Thyroid gland (tissue), 4 donors: ENCODE measurements around the gene INPP5K. TPM values are rescaled to one million over a fixed set of nuclear protein-coding genes. Genes with fewer than 3 reads are reported as not detected.
"Not testable (repeated sequence)": the region's sequence is repeated elsewhere in the genome, so short reads cannot be mapped to it uniquely, and the experiment has no call there.

Experiments
- DNase-seq, 2 donors: peaks; one replicate each; pipeline ENCODE4 v3.0.0-alpha.2; 2019
- H3K27ac ChIP-seq, 3 donors: fragments of 200-600 bp; sonication (generic); 1 replicate in 2 of 3; 2 replicates in 1 of 3; pipeline ENCODE4 v1.5.1; 2016 to 2019; ENCODE audit warnings: mild to moderate bottlenecking in 1 of 3, moderate library complexity in 1 of 3
- H3K27me3 ChIP-seq: fragments of 200-600 bp; sonication (generic); one replicate; pipeline ENCODE4 v1.5.1; 2019
- H3K36me3 ChIP-seq, 2 donors: fragments of 200-600 bp; sonication (generic); one replicate each; pipeline ENCODE4 v1.5.1; 2016 to 2019
- H3K4me1 ChIP-seq, 2 donors: fragments of 200-600 bp; sonication (generic); one replicate each; pipeline ENCODE4 v1.5.1; 2017 to 2019
- H3K4me3 ChIP-seq, 3 donors: fragments of 200-600 bp; sonication (generic); replicated peaks in 1 of 3; 1 replicate in 2 of 3; 2 replicates in 1 of 3; pipeline ENCODE4 v1.5.1; 2016; ENCODE audit warnings: mild to moderate bottlenecking in 1 of 3
- H3K9me3 ChIP-seq: fragments of 200-600 bp; sonication (generic); one replicate; pipeline ENCODE4 v1.5.1; 2017
- CTCF ChIP-seq, 6 experiments: fragments of 200-600 bp in 3 of 6; fragments of 450-650 bp in 3 of 6; sonication (generic) in 3 of 6; IDR thresholded peaks; one replicate each; pipeline ENCODE4 v1.5.1; 2016 to 2019; ENCODE audit warnings: antibody characterized with exemption in 6 of 6, mild to moderate bottlenecking in 2 of 6, inconsistent platforms in 1 of 6, moderate library complexity in 1 of 6
- POLR2A ChIP-seq, 2 donors: fragments of 450-650 bp; IDR thresholded peaks; one replicate each; pipeline ENCODE4 v1.6.1; 2017; ENCODE audit warnings: antibody characterized with exemption in 2 of 2, mild to moderate bottlenecking in 2 of 2, moderate library complexity in 1 of 2
- WGBS, 2 donors: methylation state at CpG; one replicate each; pipeline ENCODE4 v1.1.5; 2017; 5-methylcytosine and 5-hydroxymethylcytosine counted together
- intact Hi-C: fragments of 100-400 bp; cut with DNase I; formaldehyde crosslinking; loops from one replicate; pipeline ENCODE4 v1.15.1; 2023
- total RNA-seq, 4 donors: library from RNA; depleted of rRNA; stranded (reverse); fragments of >200 nt; gene quantifications; one replicate each; pipeline ENCODE4 v1.2.3, GENCODE V29; 2016

The INPP5K gene
- 100 to 1,000 TPM; 124 to 285 (median 158) TPM for total RNA-seq

- peak; percentile 98 for DNase-seq
- H3K4me3 ChIP-seq = peak within 1 kb of the TSS; percentile 85 to 92 (median 91)
- WGBS, 2 donors = 0% methylated on average over 10 to 22 of the region's 91 CpGs
- no peaks in the 10 kb centered on the region for H3K27me3 ChIP-seq
- H3K36me3 ChIP-seq = peaks cover 6 to 28% of the 10 kb centered on the region in 2 donors
- H3K9me3 ChIP-seq = no peaks in the 10 kb centered on the region
- peaks cover 35 to 46% of the 10 kb centered on the region in 2 donors for H3K4me1 ChIP-seq
- intact Hi-C loops = loop anchor here (5.0 to 10.0 kb wide), 3 partner anchors 59 to 242 kb away; partner anchors contain the start of genes BHLHA9, CRK and TRARG1
- TF ChIP-seq CTCF (IDR thresholded peaks at IDR 0.05) (peak in 1 of 6 experiments; percentile 24), POLR2A (IDR thresholded peaks at IDR 0.05) (peak; percentile 72 to 80)
- H3K27ac ChIP-seq = peak within 1 kb of the TSS; percentile 77 to 91 (median 82)
These were observed at the start of gene INPP5K for GRCh38 chr17:1516388-1517161. Gene INPP5K, minus strand, starts transcription at chr17:1516612. Its CDS starts 113 bp downstream, at chr17:1516499.

DNA sequence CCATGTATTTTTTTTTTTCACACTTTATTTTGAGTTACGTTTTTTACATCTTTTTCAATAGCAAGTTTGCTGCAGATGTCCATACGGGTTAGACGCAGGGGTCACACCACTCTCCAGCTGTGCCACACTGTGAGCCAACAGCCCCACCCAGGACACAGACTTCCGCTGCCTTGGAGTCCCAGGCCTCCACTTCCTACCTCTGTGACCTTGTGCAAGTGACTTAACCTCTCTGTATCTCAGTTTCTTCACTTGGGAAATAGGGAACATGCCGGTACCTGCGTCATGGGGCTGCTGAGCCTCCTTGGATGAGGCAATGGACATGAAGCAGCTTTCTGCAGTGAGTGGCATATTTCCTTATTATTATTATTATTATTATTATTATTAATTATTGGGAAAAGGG is 49.5 kb upstream of the INPP5K start:
- H3K4me3 ChIP-seq = no peak overlapping the region
- H3K27ac ChIP-seq = no peak overlapping the region
- no peak for TF ChIP-seq POLR2A (IDR thresholded peaks at IDR 0.05)
- H3K27me3 ChIP-seq = no peaks in the 10 kb centered on the region
- no peak for DNase-seq
- 65 to 74% methylated on average over 6 of the region's 6 CpGs for WGBS, 2 donors
- intact Hi-C loops = no loop called here
- peaks cover 14 to 16% of the 10 kb centered on the region in 2 donors for H3K4me1 ChIP-seq
- H3K36me3 ChIP-seq = no peaks in the 10 kb centered on the region
- no peaks in the 10 kb centered on the region for H3K9me3 ChIP-seq

GRCh38 chr17:1563786-1564613 is 47.6 kb upstream of the INPP5K start:
- peak; percentile 74 to 76 for DNase-seq
- no peaks in the 10 kb centered on the region for H3K36me3 ChIP-seq
- WGBS, 2 donors = 54 to 59% methylated on average over 19 of the region's 19 CpGs
- TF ChIP-seq POLR2A (IDR thresholded peaks at IDR 0.05) = peak in 1 of 2 donors; percentile 16
- peak in 1 of 6 experiments; percentile 10 for TF ChIP-seq CTCF (IDR thresholded peaks at IDR 0.05)
- intact Hi-C loops = no loop called here
- peak overlapping the region in 1 of 3 donors; percentile 81 for H3K27ac ChIP-seq
- peaks cover 33% of the 10 kb centered on the region in 2 donors for H3K4me1 ChIP-seq
- H3K27me3 ChIP-seq = no peaks in the 10 kb centered on the region
- H3K4me3 ChIP-seq = no peak overlapping the region
- no peaks in the 10 kb centered on the region for H3K9me3 ChIP-seq

DNA sequence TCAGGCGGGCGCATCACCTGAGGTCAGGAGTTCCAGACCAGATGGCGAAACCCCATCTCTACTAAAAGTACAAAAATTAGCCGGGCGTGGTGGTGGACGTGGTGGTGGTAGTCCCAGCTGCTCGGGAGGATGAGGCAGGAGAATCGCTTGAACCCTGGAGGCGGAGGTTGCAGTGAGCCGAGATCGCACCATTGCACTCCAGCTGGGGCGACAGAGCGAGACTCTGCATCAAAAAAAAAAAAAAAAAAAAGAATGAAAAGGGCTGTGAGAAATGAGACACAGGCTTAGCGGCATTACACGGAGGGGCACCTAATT is 47.0 kb upstream of the INPP5K start:
- 66 to 74% methylated on average over 15 of the region's 15 CpGs for WGBS, 2 donors
- H3K36me3 ChIP-seq, DNase-seq, H3K27me3 ChIP-seq, H3K4me3 ChIP-seq, intact Hi-C loops, H3K9me3 ChIP-seq: not testable (repeated sequence)
- peak overlapping the region in 2 of 3 donors; percentile 38 to 81 for H3K27ac ChIP-seq
- peaks cover 35 to 39% of the 10 kb centered on the region in 2 donors for H3K4me1 ChIP-seq

- DNase-seq = peak; percentile 59 to 63
- intact Hi-C loops = no loop called here
- WGBS, 2 donors = 0 to 2% methylated on average over 9 to 12 of the region's 62 CpGs
- Histone ChIP-seq H3K4me3 (peak overlapping the region; percentile 64 to 90 (median 85)), H3K9me3 (no peaks in the 10 kb centered on the region), H3K36me3 (no peaks in the 10 kb centered on the region), H3K27me3 (no peaks in the 10 kb centered on the region), H3K27ac (peak overlapping the region; percentile 47 to 78 (median 59)), H3K4me1 (peaks cover 35 to 40% of the 10 kb centered on the region in 2 donors)
- TF ChIP-seq CTCF (IDR thresholded peaks at IDR 0.05) (no peak), POLR2A (IDR thresholded peaks at IDR 0.05) (no peak)
These were observed 45.8 kb upstream of the INPP5K start for GRCh38 chr17:1562176-1562643.
